NCI-H460 (cell line): Measurements from ENCODE around the gene BLOC1S3. TPM values are rescaled to one million over a fixed set of nuclear protein-coding genes. Genes with fewer than 3 reads are reported as not detected.

ENCODE experiments used
- DNase-seq: peaks from one replicate; pipeline ENCODE4 v3.0.0-alpha.2; 2016; ENCODE audit warnings: low read depth; ENCODE audit errors: extremely low read depth
- total RNA-seq: library from RNA; depleted of rRNA; stranded (reverse); fragments of >200 nt; shearing (Covaris generic); gene quantifications from 2 replicates; pipeline ENCODE4 v1.2.3, GENCODE V29; 2014

BLOC1S3 gene
- total RNA-seq, 1 experiment from 2014 or later = 4.2 TPM

DNA sequence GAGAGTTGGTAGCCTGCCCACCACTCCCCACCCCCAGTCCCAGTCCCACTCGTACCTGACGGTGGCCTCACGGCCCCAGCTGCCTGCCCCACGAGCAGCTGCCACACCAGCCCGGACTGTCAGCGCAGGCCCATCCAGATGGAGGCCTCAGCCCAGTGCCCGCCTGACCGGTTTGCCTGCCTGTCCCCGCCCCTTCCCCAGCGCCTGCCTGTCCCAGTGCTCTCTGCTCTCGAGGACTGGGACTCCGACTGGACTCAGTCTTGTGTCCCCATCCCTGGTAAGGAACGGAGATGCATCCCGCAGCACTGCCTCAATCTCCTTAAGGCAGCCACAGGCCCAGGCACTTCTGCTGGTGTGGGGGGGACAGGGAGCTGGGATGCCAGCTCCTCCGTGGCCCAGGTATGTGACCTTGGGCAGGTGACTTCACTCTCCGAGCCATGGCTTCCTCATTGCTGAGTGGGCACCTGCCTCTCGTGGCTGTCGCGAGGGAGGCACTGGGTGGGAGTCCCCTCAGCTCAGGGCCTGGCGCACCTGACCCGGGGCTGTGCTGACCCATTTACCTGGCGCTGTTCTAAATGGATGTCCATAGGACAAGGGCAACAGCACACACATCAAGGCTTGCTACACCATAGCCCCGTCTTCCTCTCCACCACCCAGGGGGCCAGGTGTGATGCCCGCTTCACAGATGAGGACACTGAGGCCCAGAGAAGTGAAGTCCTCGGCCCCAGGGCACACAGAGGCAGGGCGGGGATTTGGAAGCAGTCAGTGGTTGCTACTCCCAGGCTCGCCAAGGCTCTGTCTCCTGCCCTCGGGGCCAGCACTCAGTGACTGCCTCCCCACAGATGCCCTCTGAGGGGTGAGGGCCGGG, 17.5 kb upstream of the BLOC1S3 start, which contains the start of gene NKPD1:
NKPD1 (minus strand) TSS at position 113 of the 868 bp plus-strand sequence. CDS start 832 bp downstream, outside the sequence.
- no peak for DNase-seq

DNA sequence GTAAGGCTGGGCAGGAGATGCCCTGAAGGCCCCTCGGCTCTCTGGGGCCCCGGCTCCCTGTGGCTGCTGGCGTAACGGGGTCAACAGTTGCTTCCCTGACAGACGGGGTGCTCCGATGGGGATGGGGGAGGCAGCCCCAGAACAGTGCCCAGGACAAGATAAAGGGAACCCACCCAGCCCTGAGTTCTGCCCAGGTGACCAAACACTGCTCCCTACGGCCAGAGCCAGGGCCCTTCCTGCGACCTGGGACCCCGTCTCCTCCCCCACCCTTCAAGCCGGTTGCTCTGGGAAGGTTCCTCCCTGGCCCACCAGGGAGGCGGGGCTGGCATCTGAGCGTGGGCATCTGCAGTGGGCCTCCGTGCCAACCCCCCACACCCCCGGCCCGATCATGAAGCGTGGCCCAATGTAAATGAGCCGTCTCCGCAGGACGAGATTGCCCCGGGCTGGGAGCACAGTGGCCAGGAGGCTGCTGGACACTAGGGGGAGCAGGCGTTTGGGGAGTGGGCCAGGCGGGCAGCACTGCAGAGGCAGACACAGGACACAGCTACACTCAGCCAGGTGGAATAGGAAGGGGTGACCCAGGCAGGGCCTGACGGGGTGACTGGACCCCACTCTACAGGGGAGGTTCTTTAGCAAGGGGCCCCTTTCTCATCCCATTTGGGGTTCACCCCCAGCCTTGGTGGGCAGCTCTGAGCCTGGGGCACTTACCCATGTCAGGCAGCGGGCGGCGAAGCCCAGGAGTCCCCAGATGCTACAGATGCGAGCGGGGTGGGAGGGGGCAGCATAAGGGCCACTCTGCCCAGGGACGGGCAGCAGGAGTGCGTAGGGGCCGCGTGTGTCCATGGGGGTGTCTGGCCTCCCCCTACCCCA, 16.6 kb upstream of the BLOC1S3 start:
- DNase-seq = peak; percentile 20

- DNase-seq = no peak
These were observed 15.9 kb upstream of the BLOC1S3 start for GRCh38 chr19:45162608-45163143.

DNA sequence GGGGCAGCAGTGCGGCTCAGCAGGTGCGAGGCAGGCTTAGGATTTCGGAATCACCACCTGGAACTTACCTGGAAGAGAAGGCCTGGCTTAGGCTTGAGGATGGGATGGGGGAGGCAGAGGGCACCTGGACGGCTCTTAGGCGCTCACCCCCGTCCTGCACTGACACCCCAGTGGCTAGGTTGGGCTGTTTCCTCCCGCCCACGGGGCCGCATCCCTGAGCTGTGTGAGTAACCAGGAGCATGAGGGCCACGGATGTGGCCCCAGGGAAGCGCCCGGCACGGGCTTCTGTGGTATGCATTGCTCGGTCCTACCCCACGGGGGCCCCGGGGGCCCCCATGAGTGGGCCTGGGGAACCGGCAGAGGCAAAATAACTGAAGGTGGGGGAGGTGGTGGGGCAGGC, 15.4 kb upstream of the BLOC1S3 start:
- no peak for DNase-seq

DNA sequence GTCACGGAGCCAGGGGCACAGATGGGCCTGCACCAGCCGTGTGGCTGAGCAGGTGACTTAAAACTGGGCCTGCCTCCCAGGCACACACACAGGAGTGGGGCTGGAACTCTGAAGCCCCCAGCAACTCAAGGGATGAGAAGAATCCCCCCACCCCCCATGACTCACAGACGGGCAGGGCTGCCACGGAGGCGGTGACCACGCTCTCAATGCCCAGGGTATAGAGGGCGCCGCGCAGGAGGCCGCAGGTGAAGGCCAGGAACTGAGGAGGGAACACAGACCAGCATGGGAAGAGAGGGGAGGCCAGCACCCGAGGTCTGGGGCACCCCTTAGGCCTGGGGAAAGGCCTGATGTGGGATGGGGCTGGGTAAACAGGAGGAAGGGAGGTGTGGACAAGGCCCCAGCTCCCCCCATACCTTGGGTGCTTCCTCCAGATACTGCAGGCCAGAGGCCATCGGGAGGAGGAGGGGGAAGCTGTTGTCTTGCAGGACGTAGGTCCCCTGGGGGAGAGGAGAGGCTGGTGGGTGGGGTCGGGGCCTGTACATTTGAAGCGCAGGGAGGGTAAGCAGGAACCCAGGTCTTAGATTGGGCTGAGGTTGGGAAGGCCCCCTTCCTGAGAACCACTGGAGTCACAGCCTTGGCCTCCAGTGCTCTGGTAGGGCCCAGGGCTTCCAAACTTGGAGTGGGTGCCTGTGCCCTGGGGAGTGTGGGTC, 14.7 kb upstream of the BLOC1S3 start:
- no peak for DNase-seq

DNA sequence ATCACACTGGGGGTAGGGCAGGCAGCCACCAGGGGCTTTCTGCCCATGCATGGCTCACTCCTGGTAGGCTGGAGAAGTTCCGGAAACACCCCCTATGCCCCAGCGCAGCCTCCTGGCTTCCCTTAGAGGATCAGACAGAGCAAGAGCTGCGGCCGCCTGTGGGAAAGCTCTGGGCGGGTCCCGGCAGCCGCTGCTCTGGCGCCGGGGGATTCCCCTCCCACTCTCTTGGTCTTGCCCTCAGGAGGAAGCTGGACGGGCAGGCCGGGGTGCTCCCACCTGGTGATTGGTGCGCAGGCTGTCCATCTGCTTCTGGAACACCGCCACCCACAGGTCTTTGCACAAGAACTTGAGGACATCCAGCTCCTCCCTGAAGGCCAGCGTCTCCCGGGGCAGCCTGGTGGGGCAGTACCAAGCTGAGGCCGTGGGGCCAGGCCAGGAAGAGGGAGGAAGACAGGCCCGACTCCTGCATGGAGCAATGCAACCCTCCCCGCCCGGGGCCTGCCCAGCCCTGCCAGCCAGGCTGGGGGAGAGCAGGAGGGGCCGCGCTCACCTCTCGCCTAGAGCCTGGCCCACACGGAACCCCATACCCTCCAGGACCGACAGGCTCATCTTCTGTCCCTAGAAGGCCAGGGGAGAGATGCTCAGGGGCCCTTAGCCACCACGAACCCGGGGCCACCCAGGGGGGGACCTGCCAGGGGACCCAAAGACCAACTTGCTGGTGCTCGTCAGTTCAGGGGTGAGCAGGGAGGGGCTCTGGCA, 13.8 kb upstream of the BLOC1S3 start:
- DNase-seq = no peak

DNA sequence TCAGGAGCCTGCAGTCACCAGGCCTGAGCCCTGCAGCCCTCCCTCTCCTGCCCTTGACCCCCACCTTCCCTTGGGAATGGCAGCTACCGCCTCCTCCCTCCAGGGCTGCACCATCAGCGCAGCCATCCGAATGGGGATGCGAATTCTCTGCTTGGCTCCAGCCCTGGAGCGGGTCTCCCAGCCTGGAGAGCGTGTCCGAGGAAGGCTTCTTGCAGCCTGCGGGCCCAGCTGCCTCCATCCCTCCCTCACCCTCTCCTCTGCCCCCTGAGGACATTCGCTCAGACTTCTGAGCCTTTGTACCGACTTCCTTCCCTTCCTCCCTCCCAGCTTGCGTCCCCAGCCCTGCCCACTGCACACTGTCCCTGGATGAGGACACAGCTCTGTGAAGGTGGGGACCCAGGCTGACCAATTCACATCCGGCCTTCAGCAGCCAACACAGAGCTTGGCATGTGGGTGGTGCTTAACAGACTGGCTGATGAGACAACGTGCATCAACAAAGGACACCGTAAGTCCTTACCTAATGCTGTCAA, 11.8 kb upstream of the BLOC1S3 start:
- DNase-seq = no peak

- no peak for DNase-seq
These were observed 9.7 kb upstream of the BLOC1S3 start for GRCh38 chr19:45168767-45169351.

DNA sequence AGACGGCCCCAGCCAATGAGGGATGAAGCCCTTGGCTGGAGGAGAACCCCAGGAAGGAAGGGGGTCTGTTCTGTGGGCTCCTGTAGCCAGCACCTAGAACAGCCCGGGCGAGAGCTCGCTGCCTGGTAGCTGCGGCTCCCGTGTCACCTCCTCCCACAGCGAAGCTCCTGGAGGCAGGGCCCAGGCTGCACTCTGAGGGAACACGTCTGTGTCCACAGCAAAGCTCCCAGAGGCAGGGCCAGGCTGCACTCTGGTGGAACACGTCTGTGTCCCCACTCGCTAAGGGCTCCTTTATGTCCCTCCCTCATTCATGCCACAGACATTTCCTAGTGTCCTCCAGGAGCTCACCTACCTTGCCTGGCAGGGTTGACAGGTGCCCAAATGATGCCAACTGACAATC, 9.0 kb upstream of the BLOC1S3 start:
- no peak for DNase-seq

- no peak for DNase-seq
These were observed 8.2 kb upstream of the BLOC1S3 start for GRCh38 chr19:45170146-45171106.

DNA sequence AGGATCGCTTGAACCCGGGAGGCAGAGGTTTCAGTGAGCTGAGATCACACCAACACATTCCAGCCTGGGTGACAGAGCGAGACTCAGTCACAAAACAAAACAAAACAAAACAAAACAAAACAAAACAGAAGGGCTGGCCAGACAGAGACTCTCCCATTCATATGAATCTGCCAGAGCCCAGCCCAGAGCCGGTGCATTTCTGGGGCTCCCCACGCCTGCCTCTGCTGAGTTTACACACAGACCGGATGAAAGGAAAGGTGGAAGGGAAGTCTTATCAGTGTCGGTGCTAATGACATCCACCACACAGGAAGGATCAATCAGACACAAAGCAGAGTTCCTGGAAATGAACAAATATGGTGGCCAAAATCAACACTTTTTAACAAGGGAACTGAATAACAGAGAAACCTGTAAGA, 7.4 kb upstream of the BLOC1S3 start:
- DNase-seq = no peak

DNA sequence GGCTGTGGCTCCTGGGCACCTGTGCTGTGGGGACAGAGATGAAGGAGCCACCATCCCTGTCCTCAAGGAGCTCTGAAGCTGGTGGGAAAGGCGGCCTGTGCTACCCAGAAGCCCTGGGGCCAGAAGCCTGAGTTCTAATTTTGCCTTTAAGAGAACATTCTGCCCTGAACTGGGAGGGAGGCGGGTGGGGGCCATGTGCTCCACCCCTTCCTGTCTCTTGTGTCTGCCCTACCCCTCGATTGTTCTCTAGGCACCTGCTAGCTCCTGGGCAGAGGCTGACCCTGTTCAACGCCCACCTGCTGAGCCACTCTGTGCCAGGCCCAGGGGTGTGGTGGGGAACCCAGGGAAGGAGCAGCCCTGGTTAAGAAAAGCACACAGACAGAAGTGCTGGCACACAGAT, 6.4 kb upstream of the BLOC1S3 start:
- DNase-seq = no peak

DNA sequence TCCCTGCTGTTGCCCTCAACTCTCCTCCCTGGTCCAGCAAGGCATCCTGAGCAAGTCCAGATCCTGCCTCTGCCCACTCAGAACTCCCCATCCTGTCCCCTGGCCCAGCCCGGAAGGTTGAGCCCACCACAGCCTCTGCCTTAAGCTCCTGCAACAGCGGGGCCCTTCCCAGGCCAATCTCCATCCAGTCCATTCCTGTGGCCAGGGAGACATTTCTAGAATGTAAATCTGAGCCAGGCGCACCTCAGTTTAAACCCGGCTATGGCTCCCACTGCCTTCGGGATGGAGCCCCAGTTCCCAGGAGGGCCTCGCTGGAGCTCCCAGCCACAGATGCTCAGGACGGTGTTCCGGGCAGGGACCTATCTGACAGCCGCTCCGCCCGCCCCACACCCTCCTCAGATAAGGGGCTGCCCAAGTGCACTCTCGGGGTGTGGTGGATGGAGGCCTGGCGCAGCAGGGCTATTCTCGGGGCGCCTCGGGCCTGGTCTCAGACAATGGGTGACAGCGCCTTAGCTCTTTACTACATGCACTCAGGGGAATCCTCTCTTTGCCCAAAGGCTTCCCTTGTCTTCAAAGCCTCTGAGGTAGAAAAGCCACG, 5.9 kb upstream of the BLOC1S3 start:
- no peak for DNase-seq

DNA sequence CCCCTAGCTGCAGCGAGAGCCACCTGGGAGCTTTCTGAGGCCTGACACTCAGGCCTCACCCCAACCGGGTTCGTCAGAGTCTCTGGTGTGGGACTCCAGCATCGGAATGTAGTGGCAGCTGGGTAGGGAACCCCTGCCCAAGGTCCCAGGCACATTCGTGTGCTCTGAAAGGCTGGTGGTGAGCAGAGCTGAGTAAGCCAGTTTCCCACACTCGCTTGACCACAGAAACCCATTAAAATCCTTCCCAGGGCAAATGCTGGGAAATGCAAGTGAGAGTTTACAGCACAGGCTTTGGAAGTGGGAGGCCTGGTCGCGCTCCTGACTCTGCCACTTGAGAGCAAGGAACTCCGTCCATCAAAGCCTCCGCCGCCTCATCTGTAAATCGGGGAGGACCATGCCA, 4.8 kb upstream of the BLOC1S3 start:
- DNase-seq = no peak

DNA sequence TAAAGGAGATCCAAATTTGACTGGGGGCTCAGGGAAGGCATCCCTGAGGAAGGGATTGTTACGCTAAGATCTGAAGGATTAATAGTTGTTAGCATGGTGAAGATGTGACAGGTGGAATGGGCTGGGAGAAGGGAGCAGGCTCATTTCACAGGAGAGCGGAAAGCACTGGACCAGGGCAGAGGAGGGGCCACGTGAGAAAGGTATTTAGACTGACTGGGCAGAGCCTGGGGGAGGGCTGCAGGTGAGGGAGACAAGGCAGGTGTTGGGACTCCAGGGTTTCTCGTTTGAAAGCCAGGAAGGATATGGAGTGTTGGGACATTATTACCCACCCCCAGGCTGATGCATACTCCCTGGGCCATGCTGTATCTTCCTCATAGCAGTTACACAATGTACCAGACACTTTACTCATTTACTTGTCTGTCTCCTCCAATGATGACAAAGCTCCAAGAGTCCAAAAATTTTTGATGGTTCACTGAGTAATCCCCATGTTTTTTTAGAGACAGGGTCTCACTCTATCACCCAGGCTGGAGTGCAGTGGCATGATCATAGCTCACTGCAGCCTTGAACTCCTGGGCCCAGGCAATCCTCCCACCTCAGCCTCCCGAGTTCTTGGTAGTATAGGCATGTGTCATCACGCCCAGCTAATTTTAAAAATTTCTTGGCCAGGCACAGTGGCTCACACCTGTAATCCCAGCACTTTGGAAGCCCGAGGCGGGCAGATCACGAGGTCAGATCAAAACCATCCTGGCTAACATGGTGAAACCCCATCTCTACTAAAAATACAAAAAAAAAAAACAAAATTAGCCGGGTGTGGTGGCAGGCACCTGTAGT, 2.9 kb upstream of the BLOC1S3 start:
- DNase-seq = no peak

- DNase-seq = no peak
These were observed 745 bp upstream of the BLOC1S3 start, which contains the start of gene TRAPPC6A for GRCh38 chr19:45177817-45178261. Gene TRAPPC6A (minus strand): TSS chr19:45178237. CDS start chr19:45178218, 19 bp downstream.
